GM12878 (cell line): ENCODE results near the gene SH2D3A. TPM values are rescaled to one million over a fixed set of nuclear protein-coding genes. Genes with fewer than 3 reads are reported as not detected.

Experiments
- ATAC-seq: fragments of 200-7000 bp; cut with Tn5 transposase; 3 replicates; pipeline ENCODE4 v1.9.1; 2020; ENCODE audit warnings: mild to moderate bottlenecking, moderate library complexity
- BruUV-seq: library from RNA; stranded (reverse); fragments of 400-500 nt; replicated peaks from 2 replicates; lab custom pipeline; 2021; lab: Mats Ljungman, UMichigan
- CTCF ChIA-PET: fragments of 300-600 bp; sonication (Branson Sonifier 250); formaldehyde crosslinking; extraction: SDS; loops from one replicate; lab custom pipeline; 2021; ENCODE audit warnings: inconsistent platforms; lab: Yijun Ruan, JAX
- POLR2A ChIA-PET: fragments of 350-600 bp; formaldehyde crosslinking; extraction: SDS; loops from one replicate; lab custom pipeline; 2021; ENCODE audit warnings: inconsistent platforms; lab: Charles Lee
- RAD21 ChIA-PET: fragments of 300-600 bp; sonication (Branson Sonifier 250); formaldehyde crosslinking; loops from one replicate; lab custom pipeline; 2023; ENCODE audit warnings: antibody characterized with exemption; ENCODE audit not compliant: unreplicated experiment; lab: Charles Lee
- SMC1A ChIA-PET: fragments of 300-600 bp; sonication (Branson Sonifier 250); formaldehyde crosslinking; loops from one replicate; lab custom pipeline; 2023; ENCODE audit not compliant: unreplicated experiment, uncharacterized antibody; lab: Charles Lee
- DNase-seq: peaks from one replicate; pipeline ENCODE4 v3.0.0-alpha.2; 2011; ENCODE audit warnings: low read depth, low spot score
- FAIRE-seq: peaks from 3 replicates; lab custom pipeline; 2011; peaks lifted over from hg19 to GRCh38; lab: Jason Lieb, UNC
- H2AFZ ChIP-seq: 2 replicates; pipeline ENCODE4 v1.6.0; 2011; ENCODE audit warnings: low read depth, low read length, control low read depth; ENCODE audit not compliant: control insufficient read depth
- H3K27ac ChIP-seq: 2 replicates; pipeline ENCODE4 v1.5.1; 2011; ENCODE audit warnings: control low read depth; ENCODE audit not compliant: control insufficient read depth, insufficient read depth
- H3K27me3 ChIP-seq, 2 experiments: replicated peaks in 1 of 2; 2 replicates each; pipeline versions ENCODE4 v1.6.0 to v1.6.1; 2011; ENCODE audit warnings: low read length in 1 of 2; ENCODE audit not compliant: control insufficient read depth in 2 of 2, insufficient read depth in 2 of 2
- H3K36me3 ChIP-seq, 2 experiments: 2 replicates each; pipeline ENCODE4 v1.5.1; 2011; ENCODE audit warnings: low read length in 1 of 2; ENCODE audit not compliant: control insufficient read depth in 2 of 2, insufficient read depth in 2 of 2
- H3K4me1 ChIP-seq: 2 replicates; pipeline ENCODE4 v1.6.1; 2011; ENCODE audit warnings: mild to moderate bottlenecking, low read length, moderate library complexity, mixed read lengths; ENCODE audit not compliant: control insufficient read depth, insufficient read depth
- H3K4me2 ChIP-seq: 2 replicates; pipeline ENCODE4 v1.6.0; 2011; ENCODE audit warnings: control low read depth; ENCODE audit not compliant: control insufficient read depth, insufficient read depth
- H3K4me3 ChIP-seq: fragments of 200-600 bp; sonication (generic); 2 replicates; pipeline ENCODE4 v1.5.1; 2016
- H3K79me2 ChIP-seq: 2 replicates; pipeline ENCODE4 v1.6.0; 2011; ENCODE audit warnings: low read length; ENCODE audit not compliant: control insufficient read depth, insufficient read depth
- H3K9ac ChIP-seq: 2 replicates; pipeline ENCODE4 v1.8.0; 2011; ENCODE audit warnings: low read length, control low read depth, mixed read lengths; ENCODE audit not compliant: control insufficient read depth, insufficient read depth
- H3K9me3 ChIP-seq: replicated peaks from 3 replicates; pipeline ENCODE4 v1.5.1; 2011; ENCODE audit warnings: mild to moderate bottlenecking, low read length; ENCODE audit not compliant: control insufficient read depth, insufficient read depth
- H4K20me1 ChIP-seq: 2 replicates; pipeline ENCODE4 v1.6.0; 2011; ENCODE audit not compliant: control insufficient read depth, insufficient read depth
- CEBPZ ChIP-seq: fragments of 150-350 bp; IDR thresholded peaks from 2 replicates; pipeline ENCODE4 v1.6.1; 2016; ENCODE audit warnings: low read depth, low read length
- CREM ChIP-seq: IDR thresholded peaks from 2 replicates; pipeline ENCODE4 v1.6.1; 2014; ENCODE audit warnings: antibody characterized with exemption, low read depth
- E2F4 ChIP-seq: IDR thresholded peaks from 2 replicates; pipeline ENCODE4 v1.6.1; 2012; ENCODE audit warnings: low read depth, low read length, improper control_type of control experiment
- EED ChIP-seq: sonication (generic); IDR thresholded peaks from 2 replicates; pipeline ENCODE4 v1.6.1; 2016; ENCODE audit warnings: antibody characterized with exemption, low read depth
- GABPA ChIP-seq: IDR thresholded peaks from 2 replicates; pipeline ENCODE4 v1.6.1; 2014; ENCODE audit warnings: antibody characterized with exemption, low read depth, mild to moderate bottlenecking, inconsistent platforms
- MTA2 ChIP-seq: fragments of 450-650 bp; IDR thresholded peaks from 2 replicates; pipeline ENCODE4 v1.6.1; 2016; ENCODE audit warnings: low read depth, mild to moderate bottlenecking, moderate library complexity
- RELA ChIP-seq: fragments of 450-650 bp; IDR thresholded peaks from 2 replicates; pipeline ENCODE4 v1.8.0; 2014; ENCODE audit warnings: borderline replicate concordance; ENCODE audit not compliant: partially characterized antibody
- SMC3 ChIP-seq: IDR thresholded peaks from 2 replicates; pipeline ENCODE4 v1.6.1; 2011; ENCODE audit warnings: low read length, improper control_type of control experiment, borderline replicate concordance
- ZNF274 ChIP-seq: IDR thresholded peaks from one replicate; pipeline ENCODE4 v1.8.0; 2011; ENCODE audit not compliant: insufficient read length, insufficient read depth
- WGBS: methylation state at CpG from one replicate; pipeline ENCODE4 v1.1.6; 2016; ENCODE audit warnings: low lambda C conversion rate; ENCODE audit not compliant: insufficient replicate concordance, insufficient coverage; ENCODE audit errors: missing lambda C conversion rate; 5-methylcytosine and 5-hydroxymethylcytosine counted together
- in situ Hi-C: fragments of 300-500 bp; cut with MboI; formaldehyde crosslinking; loops from 9 replicates; pipeline ENCODE4 v1.14.3; 2018; ENCODE audit warnings: mixed read lengths
- intact Hi-C: fragments of 100-400 bp; cut with micrococcal nuclease; formaldehyde crosslinking; loops from one replicate; pipeline ENCODE4 v1.14.2; 2022; ENCODE audit not compliant: unreplicated experiment
- polyA plus RNA-seq, 11 experiments: library from polyadenylated mRNA; depleted of rRNA in 4 of 11; unstranded in 6 of 11; stranded (reverse) in 5 of 11; fragments of >200 nt; fragmentation: Nextera tagmentation in 4 of 11; fragmentation: Illumina TruSeq in 1 of 11; extraction: Ambion mirVana in 4 of 11; extraction: Trizol in 1 of 11; gene quantifications; 1 replicate in 1 of 11; 2 replicates in 10 of 11; pipeline versions ENCODE4 v1.2.1 to v1.2.3, GENCODE V29; 2011 to 2016; ENCODE audit warnings: inconsistent platforms in 2 of 11, missing spikeins in 2 of 11, low read depth in 1 of 11
- total RNA-seq, 4 experiments: library from RNA; depleted of rRNA in 3 of 4; stranded (reverse); fragments of >200 nt in 3 of 4; fragmentation: Illumina TruSeq in 1 of 4; extraction: Trizol in 1 of 4; gene quantifications; 2 replicates each; pipeline versions ENCODE4 v1.2.1 to v1.2.3, GENCODE V29; 2013 to 2021
- TF ChIP-seq, protein P1 (sequence below): fragments of 450-650 bp; IDR thresholded peaks from 2 replicates; pipeline ENCODE4 v1.6.1; 2017; ENCODE audit warnings: antibody characterized with exemption, mild to moderate bottlenecking, moderate library complexity
- TF ChIP-seq, protein P2 (sequence below): fragments of 450-650 bp; IDR thresholded peaks from 2 replicates; pipeline ENCODE4 v1.6.1; 2018; ENCODE audit warnings: mild to moderate bottlenecking, low read depth, moderate library complexity; ENCODE audit not compliant: partially characterized antibody

Gene SH2D3A
- total and polyA plus RNA-seq, 10 of the 15 experiments (the other 5 are each of a cell fraction or from before 2014, with no cell fraction given) = 0.77 to 24.4 (median 9.5) TPM

GRCh38 chr19:6718741-6719539, 48.3 kb downstream of the SH2D3A start (continued):
- TF ChIP-seq GABPA = no peak
- no peak for TF ChIP-seq RELA
- no peak for TF ChIP-seq ZNF274
- no peak for TF ChIP-seq SMC3

DNA sequence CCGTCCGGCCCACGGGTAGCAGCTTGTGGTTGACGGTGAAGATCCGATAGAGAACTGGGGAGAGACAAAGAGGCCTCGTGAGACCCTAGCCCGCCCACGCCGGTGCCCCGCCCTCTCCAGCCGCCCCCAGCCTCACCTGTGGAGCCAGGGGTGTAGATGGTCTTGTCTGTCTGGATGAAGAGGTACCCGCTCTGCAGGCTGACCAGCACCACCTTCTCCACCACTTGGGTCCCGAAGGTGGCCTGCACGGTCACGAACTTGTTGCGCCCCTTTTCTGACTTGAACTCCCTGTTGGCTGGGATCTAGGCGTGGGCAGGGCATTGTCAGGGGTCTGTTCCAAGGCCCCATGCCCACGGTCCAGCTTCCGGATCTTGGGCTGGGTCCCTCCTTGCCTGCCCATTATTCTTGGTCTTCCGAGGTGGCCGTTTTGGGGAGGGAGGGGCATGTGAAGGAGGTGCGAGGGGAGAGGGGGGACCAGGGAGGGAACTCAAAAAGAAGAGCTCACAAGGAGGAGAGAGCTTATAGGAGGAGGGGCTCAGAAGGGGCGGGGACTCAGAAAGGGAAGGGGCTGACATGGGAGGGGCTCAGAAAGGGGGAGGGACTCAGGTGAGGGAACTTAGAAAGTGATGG, 49.0 kb downstream of the SH2D3A start:
- no peaks in the 10 kb centered on the region for H3K36me3 ChIP-seq
- CTCF ChIA-PET = no interaction called here
- FAIRE-seq (no peak), ATAC-seq (no peak), DNase-seq (no peak)
- H3K79me2 ChIP-seq = no peaks in the 10 kb centered on the region
- peaks cover 25% of the 10 kb centered on the region for H3K4me1 ChIP-seq
- BruUV-seq = no TSS peak
- H3K4me3 ChIP-seq = no peak overlapping the region
- RAD21 ChIA-PET = no interaction called here
- H3K9me3 ChIP-seq = no peaks in the 10 kb centered on the region
- SMC1A ChIA-PET = no interaction called here
- intact Hi-C loops = no loop called here
- no peak overlapping the region for H3K27ac ChIP-seq
- POLR2A ChIA-PET = no interaction called here
- in situ Hi-C loops = no loop called here
- WGBS = 73% methylated on average over 21 of the region's 23 CpGs
- H3K27me3 ChIP-seq = no peaks in the 10 kb centered on the region
- H3K4me2 ChIP-seq = no peak overlapping the region
- no peak overlapping the region for H3K9ac ChIP-seq
- no peaks in the 10 kb centered on the region for H4K20me1 ChIP-seq
- H2AFZ ChIP-seq = no peak overlapping the region
- TF ChIP-seq, protein P1, sequence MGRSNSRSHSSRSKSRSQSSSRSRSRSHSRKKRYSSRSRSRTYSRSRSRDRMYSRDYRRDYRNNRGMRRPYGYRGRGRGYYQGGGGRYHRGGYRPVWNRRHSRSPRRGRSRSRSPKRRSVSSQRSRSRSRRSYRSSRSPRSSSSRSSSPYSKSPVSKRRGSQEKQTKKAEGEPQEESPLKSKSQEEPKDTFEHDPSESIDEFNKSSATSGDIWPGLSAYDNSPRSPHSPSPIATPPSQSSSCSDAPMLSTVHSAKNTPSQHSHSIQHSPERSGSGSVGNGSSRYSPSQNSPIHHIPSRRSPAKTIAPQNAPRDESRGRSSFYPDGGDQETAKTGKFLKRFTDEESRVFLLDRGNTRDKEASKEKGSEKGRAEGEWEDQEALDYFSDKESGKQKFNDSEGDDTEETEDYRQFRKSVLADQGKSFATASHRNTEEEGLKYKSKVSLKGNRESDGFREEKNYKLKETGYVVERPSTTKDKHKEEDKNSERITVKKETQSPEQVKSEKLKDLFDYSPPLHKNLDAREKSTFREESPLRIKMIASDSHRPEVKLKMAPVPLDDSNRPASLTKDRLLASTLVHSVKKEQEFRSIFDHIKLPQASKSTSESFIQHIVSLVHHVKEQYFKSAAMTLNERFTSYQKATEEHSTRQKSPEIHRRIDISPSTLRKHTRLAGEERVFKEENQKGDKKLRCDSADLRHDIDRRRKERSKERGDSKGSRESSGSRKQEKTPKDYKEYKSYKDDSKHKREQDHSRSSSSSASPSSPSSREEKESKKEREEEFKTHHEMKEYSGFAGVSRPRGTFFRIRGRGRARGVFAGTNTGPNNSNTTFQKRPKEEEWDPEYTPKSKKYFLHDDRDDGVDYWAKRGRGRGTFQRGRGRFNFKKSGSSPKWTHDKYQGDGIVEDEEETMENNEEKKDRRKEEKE = no peak
- TF ChIP-seq EED = no peak
- no peak for TF ChIP-seq CEBPZ
- TF ChIP-seq, protein P2, sequence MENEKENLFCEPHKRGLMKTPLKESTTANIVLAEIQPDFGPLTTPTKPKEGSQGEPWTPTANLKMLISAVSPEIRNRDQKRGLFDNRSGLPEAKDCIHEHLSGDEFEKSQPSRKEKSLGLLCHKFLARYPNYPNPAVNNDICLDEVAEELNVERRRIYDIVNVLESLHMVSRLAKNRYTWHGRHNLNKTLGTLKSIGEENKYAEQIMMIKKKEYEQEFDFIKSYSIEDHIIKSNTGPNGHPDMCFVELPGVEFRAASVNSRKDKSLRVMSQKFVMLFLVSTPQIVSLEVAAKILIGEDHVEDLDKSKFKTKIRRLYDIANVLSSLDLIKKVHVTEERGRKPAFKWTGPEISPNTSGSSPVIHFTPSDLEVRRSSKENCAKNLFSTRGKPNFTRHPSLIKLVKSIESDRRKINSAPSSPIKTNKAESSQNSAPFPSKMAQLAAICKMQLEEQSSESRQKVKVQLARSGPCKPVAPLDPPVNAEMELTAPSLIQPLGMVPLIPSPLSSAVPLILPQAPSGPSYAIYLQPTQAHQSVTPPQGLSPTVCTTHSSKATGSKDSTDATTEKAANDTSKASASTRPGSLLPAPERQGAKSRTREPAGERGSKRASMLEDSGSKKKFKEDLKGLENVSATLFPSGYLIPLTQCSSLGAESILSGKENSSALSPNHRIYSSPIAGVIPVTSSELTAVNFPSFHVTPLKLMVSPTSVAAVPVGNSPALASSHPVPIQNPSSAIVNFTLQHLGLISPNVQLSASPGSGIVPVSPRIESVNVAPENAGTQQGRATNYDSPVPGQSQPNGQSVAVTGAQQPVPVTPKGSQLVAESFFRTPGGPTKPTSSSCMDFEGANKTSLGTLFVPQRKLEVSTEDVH = no peak
- no peak for TF ChIP-seq MTA2
- no peak for TF ChIP-seq E2F4
- TF ChIP-seq CREM = no peak
